Activated CD4-positive, alpha-beta T cell treated with anti-CD3 and anti-CD28 coated beads, Interleukin-2, amount 50 U/mL, for 24 hours (primary cell): ENCODE data around the gene APLF.
A peak's percentile ranks its signal among the peaks of the same experiment; 100 is the strongest.
"Not testable (repeated sequence)": the region's sequence is repeated elsewhere in the genome, so short reads cannot be mapped to it uniquely, and the experiment has no call there.

Source experiments
- DNase-seq, 2 donors: peaks; one replicate each; pipeline ENCODE4 v3.0.0-alpha.2; 2020; ENCODE audit warnings: low read depth in 1 of 2, low spot score in 1 of 2

APLF gene

DNA sequence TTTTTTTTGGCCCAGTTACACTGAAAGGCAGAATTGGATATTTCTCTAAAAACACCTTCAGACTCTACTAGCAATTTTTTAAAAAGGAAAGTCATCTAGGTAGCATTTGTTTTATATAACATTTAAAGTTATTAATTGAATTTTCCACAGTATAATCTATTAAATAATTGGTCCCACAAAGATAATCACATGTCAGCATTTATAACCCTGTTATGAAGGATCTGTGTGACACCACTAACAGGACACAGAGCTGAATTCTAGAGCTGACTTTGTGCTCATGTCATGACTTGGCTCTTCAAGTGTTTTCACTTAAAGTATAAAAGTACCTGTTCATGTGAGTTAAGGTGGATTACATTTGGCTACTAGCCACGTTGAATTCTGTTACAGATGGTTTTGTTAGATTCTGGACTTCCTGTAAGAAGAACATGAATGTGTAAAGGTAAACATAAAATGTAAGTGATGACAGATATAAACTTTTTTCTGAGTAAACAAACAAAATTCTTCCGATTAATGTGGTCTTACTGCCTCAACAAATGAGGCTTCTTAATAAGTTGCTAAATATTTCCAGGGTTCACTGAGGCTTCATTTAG lies 106.9 kb downstream of the APLF start:
- DNase-seq, result no peak

DNA sequence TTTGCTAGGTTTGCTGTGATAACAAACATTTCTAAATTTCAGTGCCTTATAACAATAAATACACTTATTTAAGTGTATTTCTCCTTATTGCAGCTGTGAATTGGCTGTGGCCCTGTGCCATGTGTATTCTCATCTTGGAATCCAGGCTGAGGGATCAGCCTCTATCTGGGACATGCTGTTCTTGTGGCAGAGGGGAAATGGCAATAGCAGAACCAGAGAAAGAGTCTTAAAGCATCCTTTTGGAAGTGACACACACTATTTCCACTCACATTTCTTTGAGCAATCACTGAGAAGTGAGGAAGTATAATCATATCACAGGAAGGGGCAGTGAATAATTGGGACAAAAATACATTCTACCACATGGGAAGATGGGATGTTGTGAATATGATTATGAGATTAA lies 109.8 kb downstream of the APLF start:
- DNase-seq, result no peak

DNA sequence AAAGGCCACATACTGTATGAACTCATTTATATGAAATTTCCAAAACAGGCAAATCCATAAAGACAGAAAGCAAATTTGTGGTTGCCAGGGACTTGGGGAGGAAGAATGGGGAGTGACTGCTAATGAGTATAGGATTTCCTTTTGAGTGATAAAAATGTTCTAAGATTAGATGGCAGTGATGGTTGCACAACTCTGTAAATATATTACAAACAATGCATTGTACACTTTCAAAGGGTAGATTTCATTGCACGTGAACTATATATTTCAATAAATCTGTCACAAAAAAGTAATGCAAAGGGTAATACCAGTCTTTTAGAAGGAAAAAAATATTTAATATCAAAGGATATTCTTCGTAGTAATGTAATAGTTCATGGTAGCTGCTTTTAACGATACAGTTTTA lies 112.3 kb downstream of the APLF start:
- DNase-seq, result no peak

DNA sequence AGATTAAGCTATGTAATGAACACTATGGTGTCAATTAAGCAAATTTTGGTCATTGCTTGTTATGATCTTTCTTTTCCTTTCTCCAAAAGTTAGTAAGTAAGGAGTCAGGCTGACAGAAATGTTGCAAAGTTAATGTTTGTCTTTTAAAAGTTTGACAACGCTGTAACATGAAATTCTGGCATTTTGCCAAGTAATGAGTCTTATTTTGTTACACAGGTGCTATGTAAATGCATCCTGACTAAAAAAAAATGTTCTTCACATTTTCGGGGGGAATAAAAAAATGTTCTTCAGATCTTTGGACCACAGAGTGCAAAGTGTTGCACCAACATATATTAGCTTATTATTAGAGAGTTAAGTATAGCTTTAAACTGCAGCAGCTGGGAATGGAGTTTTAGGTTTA lies 121.2 kb downstream of the APLF start:
- DNase-seq, result no peak

DNA sequence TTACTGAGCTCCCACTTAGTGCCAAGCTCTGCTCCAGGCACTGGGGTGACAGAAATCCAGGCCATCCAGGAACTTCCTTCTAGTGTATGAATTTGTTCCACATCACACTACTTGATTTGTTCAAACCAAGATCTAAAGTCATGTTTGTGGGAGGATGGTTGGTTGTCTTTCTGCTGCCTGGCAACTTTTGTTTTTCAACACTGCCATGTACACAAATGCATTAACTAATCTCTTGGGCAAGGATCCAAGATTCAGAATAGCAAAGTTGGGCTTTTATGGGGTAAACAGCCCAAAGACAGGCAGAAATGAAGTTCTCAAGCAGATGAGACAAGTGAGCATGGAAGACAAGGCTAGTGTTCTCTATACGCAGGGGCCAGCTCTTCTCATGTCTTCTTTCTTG lies 122.6 kb downstream of the APLF start:
- DNase-seq, result no peak

DNA sequence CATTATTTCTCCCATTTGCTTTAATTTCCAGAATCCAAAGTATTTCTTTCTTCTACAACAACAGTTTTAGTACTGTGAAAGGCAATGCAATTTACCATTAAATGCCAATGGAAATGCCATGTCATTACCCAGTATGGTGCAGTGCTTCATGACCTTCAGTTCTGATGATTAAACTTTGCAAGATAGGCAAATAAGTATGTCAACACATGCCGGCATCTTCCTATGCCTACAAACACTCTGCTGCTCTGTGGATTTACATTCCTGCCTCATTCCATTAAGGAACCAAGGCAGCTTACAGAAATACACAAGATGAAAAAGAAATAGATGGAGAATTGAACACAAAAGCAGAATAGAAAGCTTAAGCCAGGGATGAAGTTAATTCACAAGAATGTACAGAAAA lies 123.3 kb downstream of the APLF start:
- no peak for DNase-seq

DNA sequence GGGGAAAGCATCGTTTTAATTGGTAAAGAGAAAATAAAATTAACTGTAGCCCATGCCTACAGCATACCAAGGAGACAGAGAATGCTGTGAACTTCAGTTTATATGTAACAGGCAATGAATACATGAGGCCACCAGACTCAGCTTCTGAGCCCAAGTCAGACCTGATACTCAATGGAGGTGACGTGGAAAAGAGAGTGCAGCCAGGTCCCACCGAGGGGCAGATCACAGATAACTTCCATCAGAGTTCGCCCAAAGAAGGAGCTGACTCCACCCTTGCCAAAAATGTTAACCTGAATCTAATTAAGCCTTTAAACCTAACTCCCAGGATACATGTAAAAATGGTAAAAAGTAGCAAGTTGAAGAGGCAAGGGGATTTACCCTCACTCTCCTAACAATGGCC lies 123.8 kb downstream of the APLF start:
- DNase-seq, result no peak

DNA sequence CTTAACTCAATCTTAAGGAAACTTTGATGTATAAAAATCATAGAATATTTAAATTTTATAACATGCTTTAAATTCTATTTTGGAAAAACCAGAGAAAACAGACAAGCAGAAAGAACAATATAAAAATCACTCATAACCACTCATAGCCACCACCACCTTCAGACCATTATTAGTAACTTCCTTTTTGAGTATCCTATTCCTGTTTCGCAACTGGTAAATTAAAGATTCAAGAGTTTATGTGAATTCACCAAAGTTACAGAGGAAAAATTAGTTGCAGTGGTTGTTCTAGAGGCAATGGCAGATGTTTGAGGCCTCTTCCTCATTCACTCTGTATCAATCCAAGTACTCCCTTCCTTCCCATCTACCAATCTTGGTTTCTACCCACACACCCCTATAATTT lies 126.7 kb downstream of the APLF start:
- DNase-seq, result no peak

DNA sequence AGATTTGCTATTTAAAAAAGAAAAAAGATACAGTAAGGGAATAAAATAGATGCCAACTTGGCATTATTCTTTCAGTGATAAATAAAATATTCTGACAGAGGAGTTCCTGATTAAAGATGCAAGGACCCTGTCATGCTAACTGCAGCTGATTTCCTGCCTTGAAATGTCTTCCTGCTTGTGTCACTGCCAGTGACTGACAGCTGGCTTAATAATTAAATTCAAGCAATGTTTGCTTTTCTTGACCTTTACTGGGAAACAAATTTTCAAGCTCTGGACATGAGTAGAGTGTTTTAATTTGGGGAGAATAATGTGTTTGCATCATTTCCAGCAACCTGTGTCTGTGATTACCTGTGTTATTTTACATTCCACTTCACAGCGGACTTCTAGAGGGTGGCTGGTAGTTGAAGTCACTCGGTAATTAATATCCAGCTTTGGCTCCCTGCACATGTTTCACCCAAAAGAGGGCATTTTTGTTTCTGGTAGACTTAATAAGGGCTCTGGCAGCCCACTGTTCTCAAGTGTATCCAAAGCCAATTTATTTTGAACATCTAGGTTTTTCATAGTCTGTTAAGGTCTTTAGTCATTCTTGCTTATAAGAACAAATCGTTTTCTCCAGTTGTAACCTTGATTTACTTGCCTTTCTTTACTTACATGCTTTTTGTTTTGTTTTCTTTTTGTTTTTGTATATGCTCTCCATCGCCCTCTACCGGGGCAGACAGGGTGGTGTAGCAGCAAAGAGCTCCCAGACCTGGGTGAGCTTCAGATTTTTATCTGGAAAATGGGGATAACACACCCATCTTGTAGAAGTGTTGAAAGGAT lies 127.5 kb downstream of the APLF start:
- DNase-seq, result peak; percentile 10 to 28

DNA sequence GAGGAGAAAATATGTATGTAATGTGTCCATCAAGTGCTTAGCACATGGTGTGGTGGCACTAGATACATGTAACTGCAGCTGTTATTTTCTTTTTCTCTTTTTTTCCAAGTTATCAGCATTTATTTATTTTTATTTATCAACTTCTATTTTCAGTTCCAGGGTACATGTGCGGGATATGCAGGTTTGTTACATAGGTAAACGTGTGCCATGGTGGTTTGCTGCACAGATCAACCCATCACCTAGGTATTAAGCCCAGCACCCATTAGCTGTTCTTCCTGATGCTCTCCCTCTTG lies 128.1 kb downstream of the APLF start:
- DNase-seq, result not testable (repeated sequence)

DNA sequence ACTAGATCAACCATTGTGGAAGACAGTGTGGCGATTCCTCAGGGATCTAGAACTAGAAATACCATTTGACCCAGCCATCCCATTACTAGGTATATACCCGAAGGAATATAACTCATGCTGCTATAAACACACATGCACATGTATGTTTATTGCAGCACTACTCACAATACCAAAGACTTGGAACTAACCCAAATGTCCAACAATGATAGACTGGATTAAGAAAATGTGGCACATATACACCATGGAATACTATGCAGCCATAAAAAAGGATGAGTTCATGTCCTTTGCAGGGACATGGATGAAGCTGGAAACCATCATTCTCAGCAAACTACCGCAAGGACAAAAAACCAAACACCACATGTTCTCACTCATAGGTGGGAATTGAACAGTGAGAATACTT lies 133.1 kb downstream of the APLF start:
- not testable (repeated sequence) for DNase-seq

DNA sequence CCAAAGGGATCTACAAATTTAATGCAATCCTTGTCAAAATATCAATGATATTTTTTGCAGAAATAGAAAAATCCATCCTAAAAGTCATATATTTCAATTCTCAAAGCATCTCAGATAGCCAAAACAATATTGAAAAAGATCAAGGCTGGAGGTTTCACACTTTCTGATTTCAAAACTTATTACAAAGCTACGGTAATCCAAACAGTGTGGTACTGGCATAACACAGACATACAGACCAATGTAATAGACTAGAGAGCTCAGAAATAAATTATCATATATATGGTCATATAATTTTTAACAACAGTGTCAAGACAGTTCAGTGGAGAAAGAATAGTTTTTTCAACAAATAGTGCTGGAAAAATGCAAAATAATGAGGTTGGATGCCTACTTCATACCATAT lies 135.7 kb downstream of the APLF start:
- no peak for DNase-seq

DNA sequence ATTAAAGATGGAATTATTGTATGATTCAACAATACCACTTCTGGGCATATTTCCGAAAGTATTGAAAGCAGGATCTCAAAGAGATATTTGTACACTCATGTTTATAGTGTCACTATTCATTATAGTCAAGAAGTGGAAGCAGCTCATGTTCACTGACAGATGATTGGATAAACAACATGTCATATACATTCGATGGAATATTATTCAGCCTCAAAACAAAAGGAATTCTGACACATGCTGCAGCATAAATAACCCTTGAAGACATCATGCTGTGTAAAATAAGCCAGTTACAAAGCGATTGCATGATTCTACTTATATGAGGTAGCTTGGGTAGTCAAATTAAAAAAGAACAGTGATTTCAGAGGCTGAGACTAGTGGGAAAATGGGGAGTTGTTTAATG lies 136.7 kb downstream of the APLF start:
- DNase-seq, result no peak

DNA sequence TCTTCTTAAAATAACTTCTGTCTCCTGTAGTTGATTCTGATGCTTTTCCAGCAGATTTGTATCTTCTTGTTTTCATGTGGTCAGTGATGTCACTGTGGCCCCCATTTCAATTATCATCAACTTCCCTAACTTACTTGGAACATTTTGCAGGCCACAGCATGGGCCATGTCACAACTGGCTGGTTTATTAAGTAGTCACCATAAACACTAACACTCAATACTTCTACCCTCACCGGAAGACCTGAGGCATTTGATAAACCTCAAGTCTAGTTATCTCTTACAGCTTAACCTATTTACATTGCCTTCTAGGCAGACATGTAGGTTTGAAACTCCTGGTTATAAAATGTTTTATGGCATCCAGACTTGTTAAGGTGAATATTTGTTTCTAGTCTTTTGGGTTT lies 138.6 kb downstream of the APLF start:
- no peak for DNase-seq

DNA sequence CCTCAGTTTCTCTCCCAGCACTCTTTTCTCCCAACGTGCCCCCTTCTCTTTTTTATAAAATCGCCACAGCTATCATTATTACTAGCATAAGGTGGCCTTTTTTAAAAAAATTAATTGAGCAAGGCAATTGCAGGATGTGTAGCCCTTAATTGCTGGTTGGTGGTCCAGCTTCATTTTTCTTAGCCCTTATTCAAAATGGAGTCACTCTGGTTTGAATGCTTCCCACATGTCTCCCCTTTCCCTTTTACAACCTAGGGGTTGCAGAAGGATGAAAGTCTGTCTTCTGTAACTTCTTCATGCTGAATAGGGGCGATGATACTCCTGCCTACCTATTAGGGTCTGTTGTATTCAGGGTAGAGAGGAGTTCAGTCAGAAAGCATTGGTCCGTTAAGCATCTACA lies 139.4 kb downstream of the APLF start:
- DNase-seq, result no peak

DNA sequence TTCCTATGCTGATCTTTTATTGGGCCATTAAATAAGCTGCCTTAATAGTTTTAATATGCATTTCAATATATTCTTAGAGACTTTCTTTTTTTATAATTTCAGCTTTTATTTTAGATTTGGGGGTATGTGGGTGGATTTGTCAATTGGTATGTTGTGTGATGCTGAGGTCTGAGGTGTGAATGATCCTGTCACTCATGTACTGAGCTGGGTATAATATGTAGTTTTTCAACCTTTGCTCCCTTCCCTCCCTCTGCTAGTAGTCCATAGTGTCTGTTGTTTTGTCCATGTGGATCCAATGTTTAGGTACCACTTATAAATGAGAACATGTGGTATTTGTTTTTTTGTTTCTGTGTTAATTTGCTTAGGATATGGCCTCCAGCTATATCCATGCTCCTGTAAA lies 140.5 kb downstream of the APLF start:
- DNase-seq, result no peak

DNA sequence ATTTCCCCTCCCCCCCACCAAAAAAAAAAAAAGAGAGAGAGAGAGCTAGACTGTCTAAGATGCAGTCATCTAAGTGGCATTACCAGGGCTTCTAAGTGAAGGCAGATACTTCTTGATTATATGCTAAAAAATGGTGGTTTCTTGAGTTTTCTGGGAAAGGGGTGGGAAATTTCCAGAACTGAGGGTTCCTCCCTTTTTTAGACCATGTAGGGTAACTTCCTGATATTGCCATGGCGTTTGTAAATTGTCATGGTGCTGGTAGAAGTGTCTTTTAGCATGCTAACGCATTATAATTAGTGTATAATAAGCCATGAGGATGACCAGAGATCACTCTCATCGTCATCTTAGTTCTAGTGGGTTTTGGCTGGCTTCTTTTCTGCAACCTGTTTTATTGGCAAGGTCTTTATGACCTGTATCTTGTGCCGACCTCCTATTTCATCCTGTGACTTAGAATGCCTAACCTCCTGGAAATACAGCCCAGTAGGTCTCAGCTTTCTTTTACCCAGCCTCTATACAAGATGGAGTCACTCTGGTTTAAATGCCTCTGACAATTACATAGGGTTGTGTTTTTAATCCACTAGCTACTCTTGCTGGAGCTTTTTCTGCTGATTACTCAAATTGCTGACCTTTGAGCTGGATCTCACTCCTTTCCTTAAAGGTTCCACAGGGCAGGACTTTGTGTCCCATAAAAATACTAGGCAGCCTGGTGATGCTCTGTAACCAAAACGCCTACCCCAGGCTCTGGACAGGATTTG lies 145.6 kb downstream of the APLF start:
- DNase-seq, result no peak

DNA sequence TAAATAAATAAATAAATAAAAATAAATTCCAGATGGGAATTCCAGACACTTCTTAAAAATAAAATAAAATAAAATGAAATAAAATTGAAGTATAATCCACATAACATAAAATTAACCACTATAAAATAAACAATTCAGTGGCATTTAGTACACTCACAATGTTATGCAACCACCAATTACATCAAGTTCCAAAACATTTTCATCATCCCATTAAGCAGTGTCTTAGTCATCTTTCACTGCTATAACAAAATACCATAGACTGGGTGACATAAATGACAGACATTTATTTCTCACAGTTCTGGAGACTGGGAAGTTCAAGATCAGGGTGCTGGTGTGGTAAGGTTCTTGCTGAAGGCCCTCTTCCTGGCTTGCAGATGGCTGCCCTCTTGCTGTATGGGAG lies 153.4 kb downstream of the APLF start:
- no peak for DNase-seq

DNA sequence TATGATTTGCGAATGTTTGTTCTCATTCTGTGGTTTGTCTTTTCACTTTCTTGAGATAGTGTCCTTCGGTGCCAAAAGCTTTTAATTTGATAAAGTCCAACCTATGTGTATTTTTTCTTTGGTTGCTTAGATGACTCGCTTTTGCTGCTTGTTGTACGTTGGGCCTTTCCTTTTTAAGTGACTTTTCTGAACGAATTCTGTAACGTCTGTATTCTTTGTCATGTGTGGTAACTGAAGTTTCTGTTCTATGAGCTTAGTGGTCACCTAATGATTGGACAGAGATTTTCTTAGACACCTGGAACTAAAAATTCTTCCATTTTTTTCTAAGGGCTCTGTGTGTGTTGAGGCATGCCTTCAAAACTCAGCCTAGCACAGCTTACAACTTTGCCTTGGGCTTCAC lies 156.4 kb downstream of the APLF start:
- no peak for DNase-seq

DNA sequence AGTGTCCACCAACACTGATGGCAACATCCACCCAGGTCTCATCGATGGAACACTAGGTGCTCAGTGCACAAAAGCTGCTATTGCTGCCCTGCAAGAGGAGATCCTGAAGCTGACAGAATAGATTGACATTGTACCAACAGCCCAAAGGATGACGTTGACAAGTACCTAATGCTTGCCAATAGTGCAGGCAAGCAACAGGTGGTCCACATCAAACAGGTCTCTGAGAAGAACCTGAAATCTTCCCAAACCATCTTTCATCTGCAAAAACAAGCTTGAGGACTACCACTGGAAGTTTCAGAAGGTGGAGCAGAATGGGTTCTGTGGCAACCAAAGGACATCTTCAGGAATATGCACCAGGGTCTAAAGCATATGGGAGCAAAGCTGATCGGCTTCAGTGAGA lies 160.2 kb downstream of the APLF start:
- no peak for DNase-seq
